HCT116 (cell line): Measurements from ENCODE around the gene PGPEP1. TPM values are rescaled to one million over a fixed set of nuclear protein-coding genes. Genes with fewer than 3 reads are reported as not detected.

Source experiments
- ATAC-seq: fragments of 200-7000 bp; cut with Tn5 transposase; 2 replicates; pipeline ENCODE4 v1.9.1; 2020; ENCODE audit warnings: mild to moderate bottlenecking, moderate library complexity
- BruUV-seq: library from RNA; stranded (reverse); fragments of 400-500 nt; replicated peaks from 2 replicates; lab custom pipeline; 2021; lab: Mats Ljungman, UMichigan
- CTCF ChIA-PET: fragments of 300-600 bp; sonication (Branson Sonifier 250); formaldehyde crosslinking; loops from one replicate; lab custom pipeline; 2021; ENCODE audit warnings: antibody characterized with exemption; lab: Charles Lee
- POLR2A ChIA-PET: fragments of 300-600, 350-600 bp; sonication (Branson Sonifier 250); formaldehyde crosslinking; loops from one replicate; lab custom pipeline; 2021; ENCODE audit warnings: antibody characterized with exemption; lab: Charles Lee
- RAD21 ChIA-PET, 2 experiments: fragments of 300-600 bp; sonication (Branson Sonifier 250); formaldehyde crosslinking; loops; one replicate each; lab custom pipeline; 2023; ENCODE audit warnings: low total read pairs in 2 of 2; ENCODE audit not compliant: uncharacterized antibody in 2 of 2, unreplicated experiment in 2 of 2, low non-redundant PET in 1 of 2; lab: Charles Lee
- DNase-seq: peaks from one replicate; pipeline ENCODE4 v3.0.0-alpha.2; 2010; ENCODE audit warnings: low read depth, low spot score
- H2AFZ ChIP-seq: fragments of 200-600 bp; shearing (Covaris generic), sonication (generic); 2 replicates; pipeline ENCODE4 v1.6.1; 2017; ENCODE audit warnings: low read depth, mixed run types, mixed read lengths, antibody characterized with exemption, low read length; ENCODE audit not compliant: poor library complexity, severe bottlenecking
- H3K27ac ChIP-seq: 2 replicates; pipeline ENCODE4 v1.5.1; 2012; ENCODE audit warnings: low read depth, low read length
- H3K27me3 ChIP-seq: fragments of 200-600 bp; sonication (generic); 2 replicates; pipeline ENCODE4 v1.6.1; 2016; ENCODE audit warnings: mixed run types, low read length, mixed read lengths; ENCODE audit not compliant: insufficient read depth
- H3K36me3 ChIP-seq, 2 experiments: fragments of 200-500 bp in 1 of 2; fragments of 200-600 bp in 1 of 2; sonication (Bioruptor generic) in 1 of 2; sonication (generic) in 1 of 2; 2 replicates each; pipeline versions ENCODE4 v1.5.1 to v1.6.1; 2014 to 2016; ENCODE audit warnings: low read length in 2 of 2, inconsistent platforms in 1 of 2, mixed read lengths in 1 of 2, mixed run types in 1 of 2; ENCODE audit not compliant: insufficient read depth in 2 of 2, control insufficient read depth in 1 of 2
- H3K4me1 ChIP-seq, 2 experiments: fragments of 200-600 bp in 1 of 2; sonication (generic) in 1 of 2; 2 replicates each; pipeline versions ENCODE4 v1.5.1 to v1.6.1; 2012 to 2017; ENCODE audit warnings: low read length in 2 of 2, inconsistent platforms in 1 of 2, mild to moderate bottlenecking in 1 of 2, mixed read lengths in 1 of 2, mixed run types in 1 of 2, moderate library complexity in 1 of 2; ENCODE audit not compliant: insufficient read depth in 2 of 2, control insufficient read depth in 1 of 2
- H3K4me2 ChIP-seq: fragments of 200-600 bp; sonication (generic); 2 replicates; pipeline ENCODE4 v1.6.1; 2017; ENCODE audit warnings: mixed run types, low read length, mixed read lengths
- H3K4me3 ChIP-seq, 2 experiments: fragments of 200-600 bp in 1 of 2; sonication (generic) in 1 of 2; replicated peaks in 1 of 2; 2 replicates each; pipeline ENCODE4 v1.5.1; 2011 to 2016; ENCODE audit warnings: low read length in 2 of 2, control low read depth in 1 of 2, low read depth in 1 of 2, mild to moderate bottlenecking in 1 of 2, mixed read lengths in 1 of 2, mixed run types in 1 of 2
- H3K79me2 ChIP-seq: fragments of 200-600 bp; sonication (generic); 2 replicates; pipeline ENCODE4 v1.6.1; 2017; ENCODE audit warnings: mild to moderate bottlenecking, mixed run types, low read length, moderate library complexity, mixed read lengths; ENCODE audit not compliant: insufficient read depth
- H3K9ac ChIP-seq: fragments of 200-600 bp; sonication (generic); 2 replicates; pipeline ENCODE4 v1.6.1; 2016; ENCODE audit warnings: low read length, mixed read lengths
- H3K9me2 ChIP-seq: fragments of 200-600 bp; sonication (generic), shearing (Covaris generic); 2 replicates; pipeline ENCODE4 v1.6.1; 2017; ENCODE audit warnings: mixed run types, mild to moderate bottlenecking, moderate library complexity; ENCODE audit not compliant: insufficient read depth
- H3K9me3 ChIP-seq, 2 experiments: fragments of 200-500 bp in 1 of 2; fragments of 200-600 bp in 1 of 2; sonication (Bioruptor generic) in 1 of 2; sonication (generic) in 1 of 2; 2 replicates each; pipeline ENCODE4 v1.6.1; 2014 to 2017; ENCODE audit warnings: low read length in 2 of 2, mixed read lengths in 2 of 2, inconsistent platforms in 1 of 2, low read depth in 1 of 2, mild to moderate bottlenecking in 1 of 2, mixed run types in 1 of 2, moderate library complexity in 1 of 2; ENCODE audit not compliant: control insufficient read depth in 1 of 2, insufficient read depth in 1 of 2
- H4K20me1 ChIP-seq: fragments of 200-600 bp; sonication (generic), shearing (Covaris generic); 2 replicates; pipeline ENCODE4 v1.6.1; 2017; ENCODE audit warnings: mixed run types, mild to moderate bottlenecking, moderate library complexity; ENCODE audit not compliant: insufficient read depth
- CEBPB ChIP-seq: IDR thresholded peaks from 2 replicates; pipeline ENCODE4 v1.6.1; 2012; ENCODE audit warnings: low read depth
- POLR2AphosphoS5 ChIP-seq: IDR thresholded peaks from 2 replicates; pipeline ENCODE4 v1.6.1; 2011; ENCODE audit warnings: mild to moderate bottlenecking, low read depth, low read length, moderate library complexity
- SIN3A ChIP-seq: IDR thresholded peaks from 2 replicates; pipeline ENCODE4 v1.6.1; 2012; ENCODE audit warnings: low read depth
- ZFX ChIP-seq: fragments of 450-650 bp; IDR thresholded peaks from 2 replicates; pipeline ENCODE4 v1.6.1; 2017
- ZNF274 ChIP-seq: fragments of 200-500 bp; sonication (Bioruptor generic); IDR thresholded peaks from 2 replicates; pipeline ENCODE4 v1.6.1; 2014; ENCODE audit warnings: mild to moderate bottlenecking, low read depth, low read length, inconsistent platforms
- intact Hi-C: fragments of 100-400 bp; cut with micrococcal nuclease; formaldehyde crosslinking; loops from 2 replicates; pipeline ENCODE4 v1.10.0; 2022
- microRNA-seq: library from miRNA; unstranded; fragments of <30 nt; microRNA quantifications from one replicate; pipeline ENCODE4, GENCODE V29; 2016; ENCODE audit warnings: borderline number of aligned reads
- total RNA-seq: library from RNA; stranded (reverse); gene quantifications from one replicate; pipeline ENCODE4 v1.2.1, GENCODE V29; 2021; ENCODE audit not compliant: unreplicated experiment
- TF ChIP-seq, protein P1 (sequence below): IDR thresholded peaks from 2 replicates; pipeline ENCODE4 v1.6.1; 2011; ENCODE audit warnings: mild to moderate bottlenecking, low read length, moderate library complexity; ENCODE audit not compliant: insufficient replicate concordance; ENCODE audit errors: extremely low read depth
- TF ChIP-seq, protein P2 (sequence below), 3 experiments: fragments of 200-600 bp in 1 of 3; sonication (generic) in 1 of 3; IDR thresholded peaks in 2 of 3; conservative IDR thresholded peaks in 1 of 3; 2 replicates each; pipeline ENCODE4 v1.5.1; 2012 to 2017; ENCODE audit warnings: low read depth in 2 of 3, low read length in 2 of 3, antibody characterized with exemption in 1 of 3, borderline replicate concordance in 1 of 3, control low read depth in 1 of 3, mild to moderate bottlenecking in 1 of 3, mixed read lengths in 1 of 3, mixed run types in 1 of 3, moderate library complexity in 1 of 3; ENCODE audit not compliant: insufficient read depth in 1 of 3
- TF ChIP-seq, protein P3 (sequence below): IDR thresholded peaks from 2 replicates; pipeline ENCODE4 v1.6.1; 2012
- TF ChIP-seq, protein P4 (sequence below): IDR thresholded peaks from 2 replicates; pipeline ENCODE4 v1.6.1; 2012

The PGPEP1 gene
- total RNA-seq, 1 experiment from 2014 or later, result 30.9 TPM

DNA sequence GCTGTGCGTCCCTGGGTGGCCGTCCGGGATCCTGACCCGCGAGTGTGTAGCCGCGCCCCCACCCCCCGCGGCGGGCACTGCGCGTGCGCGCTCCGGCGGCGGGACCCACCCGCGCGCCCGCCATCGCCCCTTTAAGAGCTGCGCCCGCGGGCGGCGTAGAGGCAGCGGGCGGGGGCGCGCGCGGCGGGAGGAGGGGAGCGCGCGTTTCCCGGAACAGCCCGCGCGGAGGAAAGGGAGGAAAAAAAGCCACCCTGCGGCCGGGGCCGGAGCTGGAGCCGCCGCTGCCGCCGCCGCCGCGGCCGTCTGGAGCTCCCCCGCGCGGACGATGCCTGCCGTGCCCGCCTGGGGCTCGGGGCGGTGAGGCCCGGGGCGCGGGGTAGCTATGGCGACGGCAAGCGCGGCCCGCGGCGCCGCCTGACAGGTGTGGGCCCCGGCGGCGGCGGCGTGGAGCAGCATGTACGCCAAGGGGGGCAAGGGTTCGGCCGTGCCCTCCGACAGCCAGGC is 78.8 kb downstream of the PGPEP1 start, which contains the start of gene SSBP4:
SSBP4 (plus strand) TSS at position 204 of the 504 bp plus-strand sequence; CDS start at position 455, 251 bp downstream.
- no TSS peak for BruUV-seq
- Histone ChIP-seq H3K9me2 (no peaks in the 10 kb centered on the region), H3K4me1 (peaks cover 50 to 80% of the 10 kb centered on the region in 2 experiments), H3K36me3 (no peaks in the 10 kb centered on the region; a peak in 1 of 4 replicates), H3K79me2 (peaks cover 49% of the 10 kb centered on the region), H3K9me3 (no peaks in the 10 kb centered on the region), H4K20me1 (no peaks in the 10 kb centered on the region), H3K27ac (peak within 1 kb of the TSS; percentile 98), H3K4me2 (peak within 1 kb of the TSS; percentile 100), H3K9ac (peak within 1 kb of the TSS; percentile 96), H2AFZ (no peak within 1 kb of the TSS), H3K4me3 (peak within 1 kb of the TSS; percentile 65 to 92), H3K27me3 (no peaks in the 10 kb centered on the region)
- DNase-seq (no peak), ATAC-seq (peak; percentile 12)
- intact Hi-C loops, result no loop called here
- ChIA-PET POLR2A (interaction anchor here (0.6 to 4.0 kb wide), 6 partner anchors 15 to 138 kb away, joined by 3 to 22 read pairs (median 6); partner anchors contain the start of genes GDF15 and JUND), CTCF (interaction anchor here (0.7 to 3.5 kb wide), 6 partner anchors 9 to 211 kb away, joined by 3 to 11 read pairs (median 4); partner anchors contain the start of gene GDF15), RAD21 (interaction anchor here (0.6 kb wide), 3 partner anchors 18 to 537 kb away, joined by 3 to 6 read pairs (median 3); no protein-coding TSS in a partner anchor)
- TF ChIP-seq POLR2AphosphoS5, result peak; percentile 43
- TF ChIP-seq SIN3A, result no peak
- no peak for TF ChIP-seq CEBPB
- TF ChIP-seq, protein P1, sequence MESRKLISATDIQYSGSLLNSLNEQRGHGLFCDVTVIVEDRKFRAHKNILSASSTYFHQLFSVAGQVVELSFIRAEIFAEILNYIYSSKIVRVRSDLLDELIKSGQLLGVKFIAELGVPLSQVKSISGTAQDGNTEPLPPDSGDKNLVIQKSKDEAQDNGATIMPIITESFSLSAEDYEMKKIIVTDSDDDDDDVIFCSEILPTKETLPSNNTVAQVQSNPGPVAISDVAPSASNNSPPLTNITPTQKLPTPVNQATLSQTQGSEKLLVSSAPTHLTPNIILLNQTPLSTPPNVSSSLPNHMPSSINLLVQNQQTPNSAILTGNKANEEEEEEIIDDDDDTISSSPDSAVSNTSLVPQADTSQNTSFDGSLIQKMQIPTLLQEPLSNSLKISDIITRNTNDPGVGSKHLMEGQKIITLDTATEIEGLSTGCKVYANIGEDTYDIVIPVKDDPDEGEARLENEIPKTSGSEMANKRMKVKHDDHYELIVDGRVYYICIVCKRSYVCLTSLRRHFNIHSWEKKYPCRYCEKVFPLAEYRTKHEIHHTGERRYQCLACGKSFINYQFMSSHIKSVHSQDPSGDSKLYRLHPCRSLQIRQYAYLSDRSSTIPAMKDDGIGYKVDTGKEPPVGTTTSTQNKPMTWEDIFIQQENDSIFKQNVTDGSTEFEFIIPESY, result peak; percentile 45
- TF ChIP-seq, protein P2, sequence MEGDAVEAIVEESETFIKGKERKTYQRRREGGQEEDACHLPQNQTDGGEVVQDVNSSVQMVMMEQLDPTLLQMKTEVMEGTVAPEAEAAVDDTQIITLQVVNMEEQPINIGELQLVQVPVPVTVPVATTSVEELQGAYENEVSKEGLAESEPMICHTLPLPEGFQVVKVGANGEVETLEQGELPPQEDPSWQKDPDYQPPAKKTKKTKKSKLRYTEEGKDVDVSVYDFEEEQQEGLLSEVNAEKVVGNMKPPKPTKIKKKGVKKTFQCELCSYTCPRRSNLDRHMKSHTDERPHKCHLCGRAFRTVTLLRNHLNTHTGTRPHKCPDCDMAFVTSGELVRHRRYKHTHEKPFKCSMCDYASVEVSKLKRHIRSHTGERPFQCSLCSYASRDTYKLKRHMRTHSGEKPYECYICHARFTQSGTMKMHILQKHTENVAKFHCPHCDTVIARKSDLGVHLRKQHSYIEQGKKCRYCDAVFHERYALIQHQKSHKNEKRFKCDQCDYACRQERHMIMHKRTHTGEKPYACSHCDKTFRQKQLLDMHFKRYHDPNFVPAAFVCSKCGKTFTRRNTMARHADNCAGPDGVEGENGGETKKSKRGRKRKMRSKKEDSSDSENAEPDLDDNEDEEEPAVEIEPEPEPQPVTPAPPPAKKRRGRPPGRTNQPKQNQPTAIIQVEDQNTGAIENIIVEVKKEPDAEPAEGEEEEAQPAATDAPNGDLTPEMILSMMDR (IDR thresholded peaks at IDR 0.05 in 2 of 3, conservative IDR thresholded peaks at IDR 0.05 in 1 of 3; ENCODE audit: borderline replicate concordance in 1 of 3, insufficient read depth in 1 of 3, low read depth in 2 of 3, low read length in 2 of 3), result peak in 1 of 3 experiments; percentile 17; a peak in 1 of 6 replicates
- no peak for TF ChIP-seq ZNF274
- TF ChIP-seq, protein P3, sequence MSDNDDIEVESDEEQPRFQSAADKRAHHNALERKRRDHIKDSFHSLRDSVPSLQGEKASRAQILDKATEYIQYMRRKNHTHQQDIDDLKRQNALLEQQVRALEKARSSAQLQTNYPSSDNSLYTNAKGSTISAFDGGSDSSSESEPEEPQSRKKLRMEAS, result peak; percentile 56
- TF ChIP-seq, protein P4, sequence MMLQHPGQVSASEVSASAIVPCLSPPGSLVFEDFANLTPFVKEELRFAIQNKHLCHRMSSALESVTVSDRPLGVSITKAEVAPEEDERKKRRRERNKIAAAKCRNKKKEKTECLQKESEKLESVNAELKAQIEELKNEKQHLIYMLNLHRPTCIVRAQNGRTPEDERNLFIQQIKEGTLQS, result no peak
- TF ChIP-seq ZFX, result peak; percentile 62; the same call in 1 of the 2 replicates

Small RNA genes within 50 kb of the gene (microRNA-seq; reads per million reads assigned to microRNA genes)
- gene MIR3189, result 10.9 reads per million, percentile 31 among the genes with 10 or more reads in this experiment

Other genes starting within 250 kb of the PGPEP1 start
- 14.2 TPM for gene MAST3, start 242.8 kb upstream of the PGPEP1 start, total RNA-seq
- gene PIK3R2, start 187.4 kb upstream of the PGPEP1 start, total RNA-seq, result 53.4 TPM
- gene IFI30, start 166.8 kb upstream of the PGPEP1 start, total RNA-seq, result 64.6 TPM
- gene MPV17L2, start 147.4 kb upstream of the PGPEP1 start, total RNA-seq, result 18.7 TPM
- gene RAB3A, start 136.6 kb upstream of the PGPEP1 start, total RNA-seq, result 10.6 TPM
- 1.5 TPM for gene PDE4C, start 114.2 kb upstream of the PGPEP1 start, total RNA-seq
- 4.8 TPM for gene IQCN, start 66.1 kb upstream of the PGPEP1 start, total RNA-seq
- 221 TPM for gene JUND, start 59.0 kb upstream of the PGPEP1 start, total RNA-seq
- gene LSM4, start 17.5 kb upstream of the PGPEP1 start, total RNA-seq, result 400 TPM
- gene GDF15, start 45.6 kb downstream of the PGPEP1 start, total RNA-seq, result 425 TPM
- gene LRRC25, start 57.0 kb downstream of the PGPEP1 start, total RNA-seq, result 0.12 TPM
- gene SSBP4, start 78.8 kb downstream of the PGPEP1 start, total RNA-seq, result 164 TPM
- gene ISYNA1, start 97.5 kb downstream of the PGPEP1 start, total RNA-seq, result 365 TPM
- 22.9 TPM for gene ELL, start 181.5 kb downstream of the PGPEP1 start, total RNA-seq
- gene FKBP8, start 203.0 kb downstream of the PGPEP1 start, total RNA-seq, result 261 TPM
- gene KXD1, start 217.3 kb downstream of the PGPEP1 start, total RNA-seq, result 139 TPM
- gene UBA52, start 231.3 kb downstream of the PGPEP1 start, total RNA-seq, result 1,743 TPM
- 97.1 TPM for gene REX1BD, start 248.2 kb downstream of the PGPEP1 start, total RNA-seq